Caco-2 (cell line): ENCODE results near the gene MEIS1. TPM values are rescaled to one million over a fixed set of nuclear protein-coding genes. Genes with fewer than 3 reads are reported as not detected.

Source experiments
- BruUV-seq: library from RNA; stranded (reverse); fragments of 400-500 nt; replicated peaks from 2 replicates; lab custom pipeline; 2021; lab: Mats Ljungman, UMichigan
- CTCF ChIA-PET: fragments of 300-600 bp; sonication (Branson Sonifier 250); formaldehyde crosslinking; loops from one replicate; lab custom pipeline; 2022; ENCODE audit warnings: antibody characterized with exemption; lab: Charles Lee
- POLR2A ChIA-PET: fragments of 300-600 bp; sonication (Branson Sonifier 250); formaldehyde crosslinking; loops from one replicate; lab custom pipeline; 2022; ENCODE audit warnings: antibody characterized with exemption; lab: Charles Lee
- DNase-seq, 2 experiments: peaks; one replicate each; pipeline versions ENCODE4 v3.0.0 to v3.0.0-alpha.2; 2020 to 2022
- H3K27me3 ChIP-seq: replicated peaks from 2 replicates; pipeline ENCODE4 v1.6.0; 2011; ENCODE audit warnings: low read length; ENCODE audit not compliant: control insufficient read depth, insufficient read depth
- H3K36me3 ChIP-seq: 2 replicates; pipeline ENCODE4 v1.5.1; 2011; ENCODE audit warnings: low read length; ENCODE audit not compliant: control insufficient read depth, insufficient read depth
- H3K4me1 ChIP-seq: fragments of 250-450 bp; sonication (Bioruptor Pico); 2 replicates; pipeline ENCODE4 v1.5.1; 2020; ENCODE audit warnings: mild to moderate bottlenecking
- H3K4me3 ChIP-seq: 2 replicates; pipeline ENCODE4 v1.5.1; 2011; ENCODE audit warnings: low read depth, mild to moderate bottlenecking, control low read depth, low read length
- H3K9me3 ChIP-seq: fragments of 250-450 bp; sonication (Bioruptor Pico); 2 replicates; pipeline ENCODE4 v1.5.1; 2020; ENCODE audit warnings: mild to moderate bottlenecking, moderate library complexity
- H3K27ac Mint-ChIP-seq: one replicate; pipeline ENCODE4 v1.8.0; 2022; ENCODE audit warnings: mixed read lengths; ENCODE audit not compliant: unreplicated experiment
- H3K27me3 Mint-ChIP-seq: one replicate; pipeline ENCODE4 v1.8.0; 2022; ENCODE audit warnings: mixed read lengths; ENCODE audit not compliant: insufficient read depth, unreplicated experiment
- H3K36me3 Mint-ChIP-seq: one replicate; pipeline ENCODE4 v1.8.0; 2022; ENCODE audit warnings: mild to moderate bottlenecking, mixed read lengths; ENCODE audit not compliant: insufficient read depth, unreplicated experiment
- H3K4me1 Mint-ChIP-seq: one replicate; pipeline ENCODE4 v1.8.0; 2022; ENCODE audit warnings: low read depth, mixed read lengths; ENCODE audit not compliant: unreplicated experiment
- H3K4me3 Mint-ChIP-seq: one replicate; pipeline ENCODE4 v1.8.0; 2022; ENCODE audit warnings: mild to moderate bottlenecking, moderate library complexity, mixed read lengths; ENCODE audit not compliant: unreplicated experiment
- H3K9me3 Mint-ChIP-seq: one replicate; pipeline ENCODE4 v1.8.0; 2022; ENCODE audit warnings: mixed read lengths; ENCODE audit not compliant: unreplicated experiment
- intact Hi-C: fragments of 100-400 bp; cut with micrococcal nuclease; formaldehyde crosslinking; loops from one replicate; pipeline ENCODE4 v1.10.0; 2022; ENCODE audit not compliant: unreplicated experiment
- total RNA-seq: library from RNA; stranded (reverse); gene quantifications from 2 replicates; pipeline ENCODE4 v1.2.3, GENCODE V29; 2022
- TF ChIP-seq, protein P1 (sequence below), 2 experiments: fragments of 200-600 bp in 1 of 2; IDR thresholded peaks; 1 replicate in 1 of 2; 2 replicates in 1 of 2; pipeline versions ENCODE4 v1.5.1 to v1.8.0; 2011 to 2022; ENCODE audit warnings: antibody characterized with exemption in 1 of 2, control low read depth in 1 of 2, inconsistent platforms in 1 of 2, low read depth in 1 of 2, low read length in 1 of 2, mild to moderate bottlenecking in 1 of 2, moderate library complexity in 1 of 2; ENCODE audit not compliant: insufficient read depth in 1 of 2, severe bottlenecking in 1 of 2, unreplicated experiment in 1 of 2

MEIS1 gene
- total RNA-seq, 1 experiment from 2014 or later, result 7.4 TPM

DNA sequence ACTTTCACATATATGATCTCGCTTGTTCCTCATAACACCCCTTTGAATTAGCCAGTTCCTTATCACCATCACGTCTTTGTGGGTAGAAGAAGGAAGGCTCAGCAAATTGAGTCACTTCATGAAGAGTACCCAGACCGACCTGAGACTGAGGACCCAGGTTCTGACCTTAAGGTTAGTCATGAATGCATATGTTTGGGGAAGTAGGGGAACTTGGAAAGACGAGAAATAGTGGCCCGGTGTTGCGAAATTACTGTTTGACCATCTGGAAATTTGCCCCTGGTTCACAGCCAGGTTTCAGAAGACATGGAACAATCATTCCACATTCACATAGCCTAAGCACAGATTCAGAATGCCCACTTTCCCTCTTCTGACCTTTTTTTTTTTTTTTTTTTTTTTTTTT lies 59.8 kb downstream of the MEIS1 start:
- intact Hi-C loops, result no loop called here
- Histone ChIP-seq H3K4me1 (no peaks in the 10 kb centered on the region), H3K9me3 (no peaks in the 10 kb centered on the region), H3K36me3 (no peaks in the 10 kb centered on the region), H3K27me3 (no peaks in the 10 kb centered on the region), H3K4me3 (no peak overlapping the region)
- Mint-ChIP-seq H3K4me1 (peaks cover 11% of the 10 kb centered on the region), H3K27me3 (no peaks in the 10 kb centered on the region), H3K36me3 (no peaks in the 10 kb centered on the region), H3K4me3 (no peak overlapping the region), H3K9me3 (no peaks in the 10 kb centered on the region), H3K27ac (no peak overlapping the region)
- DNase-seq, result no peak
- ChIA-PET POLR2A (no interaction called here), CTCF (no interaction called here)
- TF ChIP-seq, protein P1, sequence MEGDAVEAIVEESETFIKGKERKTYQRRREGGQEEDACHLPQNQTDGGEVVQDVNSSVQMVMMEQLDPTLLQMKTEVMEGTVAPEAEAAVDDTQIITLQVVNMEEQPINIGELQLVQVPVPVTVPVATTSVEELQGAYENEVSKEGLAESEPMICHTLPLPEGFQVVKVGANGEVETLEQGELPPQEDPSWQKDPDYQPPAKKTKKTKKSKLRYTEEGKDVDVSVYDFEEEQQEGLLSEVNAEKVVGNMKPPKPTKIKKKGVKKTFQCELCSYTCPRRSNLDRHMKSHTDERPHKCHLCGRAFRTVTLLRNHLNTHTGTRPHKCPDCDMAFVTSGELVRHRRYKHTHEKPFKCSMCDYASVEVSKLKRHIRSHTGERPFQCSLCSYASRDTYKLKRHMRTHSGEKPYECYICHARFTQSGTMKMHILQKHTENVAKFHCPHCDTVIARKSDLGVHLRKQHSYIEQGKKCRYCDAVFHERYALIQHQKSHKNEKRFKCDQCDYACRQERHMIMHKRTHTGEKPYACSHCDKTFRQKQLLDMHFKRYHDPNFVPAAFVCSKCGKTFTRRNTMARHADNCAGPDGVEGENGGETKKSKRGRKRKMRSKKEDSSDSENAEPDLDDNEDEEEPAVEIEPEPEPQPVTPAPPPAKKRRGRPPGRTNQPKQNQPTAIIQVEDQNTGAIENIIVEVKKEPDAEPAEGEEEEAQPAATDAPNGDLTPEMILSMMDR (IDR thresholded peaks at IDR 0.05; ENCODE audit: insufficient read depth in 1 of 2, low read depth in 1 of 2, low read length in 1 of 2, severe bottlenecking in 1 of 2, unreplicated experiment in 1 of 2), result no peak
- BruUV-seq, result no TSS peak

DNA sequence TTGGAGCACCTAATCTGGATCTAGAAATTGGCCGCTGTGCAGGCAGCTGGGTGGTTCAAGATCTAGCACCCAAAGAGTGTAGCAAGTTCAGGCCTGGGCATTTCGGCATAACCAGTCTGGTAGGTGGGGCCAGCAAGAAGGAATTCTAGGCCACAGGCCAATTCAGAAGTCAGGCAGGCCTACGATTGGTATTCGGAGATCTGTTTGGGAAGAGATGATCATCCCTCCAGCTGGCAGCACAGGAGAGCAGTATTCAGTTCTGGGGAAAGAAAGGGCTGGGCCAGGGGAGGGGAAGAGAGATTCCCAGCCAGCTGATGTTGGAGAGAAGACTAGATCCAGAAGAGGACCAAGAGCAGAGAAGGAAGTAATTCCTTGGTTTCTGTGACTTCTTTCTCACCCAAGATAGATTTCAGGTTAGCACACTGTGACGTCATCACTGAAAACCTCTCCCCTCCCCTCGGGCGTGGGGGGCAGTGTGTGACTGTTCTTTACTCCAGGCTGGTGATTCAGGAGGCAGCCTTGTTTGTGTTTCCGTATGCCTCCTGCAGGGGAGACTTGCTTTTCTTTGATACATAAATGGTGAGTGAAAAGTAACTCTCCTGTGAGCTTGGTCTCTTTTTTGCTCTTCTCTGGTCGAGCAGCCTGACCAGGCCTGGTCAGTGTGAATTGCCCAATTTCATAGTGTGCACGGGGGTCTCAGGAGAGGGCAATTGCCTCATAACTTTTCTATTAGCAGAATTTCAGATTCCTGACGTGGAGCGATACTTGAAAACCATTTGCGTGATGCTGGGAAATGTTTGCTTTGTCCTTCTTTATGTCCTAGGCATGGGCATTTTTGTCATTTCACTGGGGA lies 61.1 kb downstream of the MEIS1 start:
- DNase-seq, result peak in 1 of 2 experiments; percentile 43
- H3K36me3 Mint-ChIP-seq, result no peaks in the 10 kb centered on the region
- no peaks in the 10 kb centered on the region for H3K36me3 ChIP-seq
- no peaks in the 10 kb centered on the region for H3K27me3 ChIP-seq
- TF ChIP-seq, protein P1 (IDR thresholded peaks at IDR 0.05; ENCODE audit: insufficient read depth in 1 of 2, low read depth in 1 of 2, low read length in 1 of 2, severe bottlenecking in 1 of 2, unreplicated experiment in 1 of 2), result peak in 1 of 2 experiments; percentile 16
- POLR2A ChIA-PET, result no interaction called here
- no peaks in the 10 kb centered on the region for H3K27me3 Mint-ChIP-seq
- CTCF ChIA-PET, result no interaction called here
- H3K9me3 ChIP-seq, result no peaks in the 10 kb centered on the region
- no peak overlapping the region for H3K4me3 Mint-ChIP-seq
- intact Hi-C loops, result loop anchor here (2.0 kb wide), 1 partner anchor 63 kb away; no protein-coding TSS in a partner anchor
- no peaks in the 10 kb centered on the region for H3K9me3 Mint-ChIP-seq
- H3K4me1 Mint-ChIP-seq, result peaks cover 11% of the 10 kb centered on the region
- no peaks in the 10 kb centered on the region for H3K4me1 ChIP-seq
- no TSS peak for BruUV-seq
- no peak overlapping the region for H3K4me3 ChIP-seq
- peak overlapping the region; percentile 65 for H3K27ac Mint-ChIP-seq

DNA sequence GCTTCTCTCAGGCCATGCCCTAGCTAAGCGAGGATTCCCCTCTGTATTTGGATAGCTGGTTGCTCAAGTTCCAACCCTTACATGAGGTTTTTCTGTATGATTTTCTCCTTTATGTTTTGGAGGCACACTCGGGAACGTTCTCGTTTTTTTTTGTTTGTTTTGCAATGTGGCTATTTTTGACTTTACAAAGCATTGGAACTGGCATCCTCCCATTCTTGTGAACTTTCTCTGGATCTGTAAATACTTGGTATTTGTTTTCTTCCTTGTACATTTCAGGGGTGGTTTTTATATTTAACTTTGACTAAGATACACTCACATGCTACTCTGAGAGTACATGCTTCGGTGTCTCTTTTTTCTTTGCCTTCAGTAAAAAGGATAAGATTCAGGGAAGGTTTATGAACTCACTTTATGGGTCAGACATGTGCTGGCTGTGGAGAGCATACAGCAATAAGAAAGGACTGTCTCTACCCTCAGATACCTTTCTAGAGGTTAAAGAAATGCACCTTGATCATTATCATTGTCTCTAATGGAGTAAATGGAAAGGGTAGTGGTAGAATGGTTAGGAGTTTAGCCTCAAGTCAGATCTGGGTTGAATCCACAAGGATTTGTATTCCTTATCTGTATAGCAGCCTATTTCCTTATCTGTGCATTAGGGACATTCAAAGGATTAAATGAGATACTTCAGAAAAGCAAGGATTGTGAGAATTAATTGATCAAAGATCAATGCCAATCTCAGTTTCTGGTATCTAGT lies 61.9 kb downstream of the MEIS1 start:
- H3K9me3 ChIP-seq, result no peaks in the 10 kb centered on the region
- H3K4me1 Mint-ChIP-seq, result peaks cover 11% of the 10 kb centered on the region
- no peaks in the 10 kb centered on the region for H3K27me3 Mint-ChIP-seq
- TF ChIP-seq, protein P1 (IDR thresholded peaks at IDR 0.05; ENCODE audit: insufficient read depth in 1 of 2, low read depth in 1 of 2, low read length in 1 of 2, severe bottlenecking in 1 of 2, unreplicated experiment in 1 of 2), result no peak
- no TSS peak for BruUV-seq
- H3K27me3 ChIP-seq, result no peaks in the 10 kb centered on the region
- H3K36me3 Mint-ChIP-seq, result no peaks in the 10 kb centered on the region
- POLR2A ChIA-PET, result no interaction called here
- intact Hi-C loops, result loop anchor here (2.0 kb wide), 1 partner anchor 64 kb away; no protein-coding TSS in a partner anchor
- DNase-seq, result no peak
- H3K27ac Mint-ChIP-seq, result no peak overlapping the region
- H3K36me3 ChIP-seq, result no peaks in the 10 kb centered on the region
- H3K4me3 Mint-ChIP-seq, result no peak overlapping the region
- no peaks in the 10 kb centered on the region for H3K4me1 ChIP-seq
- H3K4me3 ChIP-seq, result no peak overlapping the region
- no peaks in the 10 kb centered on the region for H3K9me3 Mint-ChIP-seq
- CTCF ChIA-PET, result no interaction called here
